SK-N-SH (cell line): ENCODE results near the gene IGHMBP2. TPM values are rescaled to one million over a fixed set of nuclear protein-coding genes. Genes with fewer than 3 reads are reported as not detected.

Experiments
- CTCF ChIA-PET: fragments of 300-600, 350-600 bp; formaldehyde crosslinking; extraction: SDS; loops from one replicate; lab custom pipeline; 2021; lab: Yijun Ruan, JAX
- POLR2A ChIA-PET: fragments of 350-600 bp; sonication (Branson Sonifier 250); formaldehyde crosslinking; extraction: SDS; loops from one replicate; lab custom pipeline; 2020; ENCODE audit warnings: antibody characterized with exemption, inconsistent platforms; lab: Yijun Ruan, JAX
- DNase-seq: peaks from one replicate; pipeline ENCODE4 v3.0.0; 2012
- H2AFZ ChIP-seq: fragments of 200-600 bp; sonication (generic); 2 replicates; pipeline ENCODE4 v1.8.1; 2016; ENCODE audit warnings: antibody characterized with exemption, mild to moderate bottlenecking, low read depth
- H3F3A ChIP-seq: fragments of 200-600 bp; sonication (generic); replicated peaks from 2 replicates; pipeline ENCODE3; 2016; ENCODE audit warnings: antibody characterized with exemption, mild to moderate bottlenecking; ENCODE audit not compliant: insufficient read depth
- H3K27ac ChIP-seq, 2 experiments: fragments of 200-500 bp in 1 of 2; fragments of 200-600 bp in 1 of 2; sonication (Bioruptor generic) in 1 of 2; sonication (generic), shearing (Covaris generic) in 1 of 2; 2 replicates each; pipeline versions ENCODE4 v1.5.1 to v1.6.1; 2014 to 2016; ENCODE audit warnings: low read depth in 2 of 2, inconsistent platforms in 1 of 2, low read length in 1 of 2, mild to moderate bottlenecking in 1 of 2, mixed read lengths in 1 of 2
- H3K27me3 ChIP-seq: fragments of 200-600 bp; sonication (generic), shearing (Covaris generic); 2 replicates; pipeline ENCODE4 v1.6.1; 2016; ENCODE audit warnings: mixed run types; ENCODE audit not compliant: insufficient read depth
- H3K36me3 ChIP-seq, 2 experiments: fragments of 200-500 bp in 1 of 2; fragments of 200-600 bp in 1 of 2; sonication (Bioruptor generic) in 1 of 2; sonication (generic) in 1 of 2; replicated peaks in 1 of 2; 2 replicates each; pipeline versions ENCODE3 to v1.5.1; 2014 to 2016; ENCODE audit warnings: low read length in 1 of 2, mild to moderate bottlenecking in 1 of 2; ENCODE audit not compliant: insufficient read depth in 2 of 2, control insufficient read depth in 1 of 2
- H3K4me1 ChIP-seq, 2 experiments: fragments of 200-500 bp in 1 of 2; fragments of 200-600 bp in 1 of 2; sonication (Bioruptor generic) in 1 of 2; sonication (generic), shearing (Covaris generic) in 1 of 2; 2 replicates each; pipeline versions ENCODE4 v1.5.1 to v1.6.1; 2014 to 2016; ENCODE audit warnings: low read depth in 1 of 2, low read length in 1 of 2, mixed run types in 1 of 2; ENCODE audit not compliant: insufficient read depth in 2 of 2, control insufficient read depth in 1 of 2
- H3K4me2 ChIP-seq: fragments of 200-600 bp; sonication (generic), shearing (Covaris generic); 2 replicates; pipeline ENCODE4 v1.6.1; 2017; ENCODE audit warnings: mixed run types
- H3K4me3 ChIP-seq, 2 experiments: fragments of 200-500 bp in 1 of 2; fragments of 200-600 bp in 1 of 2; sonication (Bioruptor generic) in 1 of 2; sonication (generic), shearing (Covaris generic) in 1 of 2; 2 replicates each; pipeline versions ENCODE4 v1.5.1 to v1.8.1; 2014 to 2016; ENCODE audit warnings: low read depth in 2 of 2, inconsistent platforms in 1 of 2, low read length in 1 of 2, mild to moderate bottlenecking in 1 of 2, mixed read lengths in 1 of 2, moderate library complexity in 1 of 2
- H3K79me2 ChIP-seq: fragments of 200-600 bp; sonication (generic); 2 replicates; pipeline ENCODE4 v1.8.1; 2017; ENCODE audit warnings: mild to moderate bottlenecking; ENCODE audit not compliant: insufficient read depth
- H3K9ac ChIP-seq: fragments of 200-600 bp; sonication (generic); 2 replicates; pipeline ENCODE4 v1.6.1; 2017; ENCODE audit warnings: mixed run types
- H3K9me2 ChIP-seq: fragments of 200-600 bp; sonication (generic); 2 replicates; pipeline ENCODE4 v1.6.1; 2017; ENCODE audit warnings: mixed run types
- H3K9me3 ChIP-seq: fragments of 200-600 bp; sonication (generic); 2 replicates; pipeline ENCODE4 v1.6.1; 2017; ENCODE audit warnings: mixed run types, mild to moderate bottlenecking, moderate library complexity
- H4K20me1 ChIP-seq: fragments of 200-600 bp; sonication (generic); 2 replicates; pipeline ENCODE4 v1.6.1; 2017; ENCODE audit warnings: mild to moderate bottlenecking, mixed run types; ENCODE audit not compliant: insufficient read depth
- CHD2 ChIP-seq: fragments of 150-350 bp; IDR thresholded peaks from 2 replicates; pipeline ENCODE4 v1.6.1; 2018; ENCODE audit warnings: low read length; ENCODE audit not compliant: partially characterized antibody
- MXI1 ChIP-seq: IDR thresholded peaks from 2 replicates; pipeline ENCODE4 v1.6.1; 2012; ENCODE audit warnings: mild to moderate bottlenecking, low read depth, low read length, improper control_type of control experiment
- NFIC ChIP-seq: IDR thresholded peaks from 2 replicates; pipeline ENCODE4 v1.4.0; 2012; ENCODE audit warnings: borderline replicate concordance
- NRF1 ChIP-seq: IDR thresholded peaks from 2 replicates; pipeline ENCODE4 v1.6.1; 2012; ENCODE audit warnings: low read depth, mild to moderate bottlenecking, low read length
- POLR2AphosphoS5 ChIP-seq: IDR thresholded peaks from 2 replicates; pipeline ENCODE4 v1.6.1; 2012; ENCODE audit warnings: low read depth, low read length
- RCOR1 ChIP-seq: fragments of 150-350 bp; IDR thresholded peaks from 2 replicates; pipeline ENCODE4 v1.6.1; 2017; ENCODE audit warnings: antibody characterized with exemption, low read length
- RXRA ChIP-seq: IDR thresholded peaks from 2 replicates; pipeline ENCODE4 v1.4.0; 2012; ENCODE audit warnings: low read depth, mild to moderate bottlenecking, borderline replicate concordance
- TAF1 ChIP-seq: IDR thresholded peaks from 2 replicates; pipeline ENCODE4 v1.6.1; 2012; ENCODE audit warnings: low read depth, mild to moderate bottlenecking, low read length, moderate library complexity, borderline replicate concordance
- TCF12 ChIP-seq: IDR thresholded peaks from 2 replicates; pipeline ENCODE4 v1.4.0; 2012
- TEAD4 ChIP-seq: IDR thresholded peaks from 2 replicates; pipeline ENCODE4 v1.4.0; 2012; ENCODE audit warnings: mild to moderate bottlenecking, borderline replicate concordance; ENCODE audit not compliant: insufficient read depth
- YY1 ChIP-seq: IDR thresholded peaks from 2 replicates; pipeline ENCODE4 v1.4.0; 2012; ENCODE audit warnings: low read depth, mild to moderate bottlenecking
- WGBS: methylation state at CpG from one replicate; pipeline ENCODE4 v1.1.6; 2017; ENCODE audit warnings: low lambda C conversion rate; 5-methylcytosine and 5-hydroxymethylcytosine counted together
- polyA plus RNA-seq, 3 experiments: library from polyadenylated mRNA; depleted of rRNA; stranded (reverse); fragments of >200 nt; gene quantifications; 2 replicates each; pipeline ENCODE4 v1.2.3, GENCODE V29; 2012
- TF ChIP-seq, protein P1 (sequence below): IDR thresholded peaks from 2 replicates; pipeline ENCODE4 v1.4.0; 2012; ENCODE audit warnings: low read depth, borderline replicate concordance
- TF ChIP-seq, protein P2 (sequence below): IDR thresholded peaks from 2 replicates; pipeline ENCODE4 v1.4.0; 2012; ENCODE audit warnings: low read depth
- TF ChIP-seq, protein P3 (sequence below): IDR thresholded peaks from 2 replicates; pipeline ENCODE4 v1.6.1; 2012; ENCODE audit warnings: mild to moderate bottlenecking, low read depth, low read length, moderate library complexity
- TF ChIP-seq, protein P4 (sequence below): fragments of 150-350 bp; IDR thresholded peaks from 2 replicates; pipeline ENCODE4 v1.6.1; 2017; ENCODE audit warnings: antibody characterized with exemption, low read length, low read depth, borderline replicate concordance
- TF ChIP-seq, protein P5 (sequence below): fragments of 200-600 bp; sonication (generic); IDR thresholded peaks from 2 replicates; pipeline ENCODE4 v1.6.1; 2017; ENCODE audit warnings: antibody characterized with exemption, mild to moderate bottlenecking, moderate library complexity
- TF ChIP-seq, protein P6 (sequence below): IDR thresholded peaks from 2 replicates; pipeline ENCODE4 v1.4.0; 2012; ENCODE audit warnings: low read depth, borderline replicate concordance

Gene IGHMBP2
- polyA plus RNA-seq, 1 of the 3 experiments (the other 2 are of a cell fraction): 9.0 TPM

DNA sequence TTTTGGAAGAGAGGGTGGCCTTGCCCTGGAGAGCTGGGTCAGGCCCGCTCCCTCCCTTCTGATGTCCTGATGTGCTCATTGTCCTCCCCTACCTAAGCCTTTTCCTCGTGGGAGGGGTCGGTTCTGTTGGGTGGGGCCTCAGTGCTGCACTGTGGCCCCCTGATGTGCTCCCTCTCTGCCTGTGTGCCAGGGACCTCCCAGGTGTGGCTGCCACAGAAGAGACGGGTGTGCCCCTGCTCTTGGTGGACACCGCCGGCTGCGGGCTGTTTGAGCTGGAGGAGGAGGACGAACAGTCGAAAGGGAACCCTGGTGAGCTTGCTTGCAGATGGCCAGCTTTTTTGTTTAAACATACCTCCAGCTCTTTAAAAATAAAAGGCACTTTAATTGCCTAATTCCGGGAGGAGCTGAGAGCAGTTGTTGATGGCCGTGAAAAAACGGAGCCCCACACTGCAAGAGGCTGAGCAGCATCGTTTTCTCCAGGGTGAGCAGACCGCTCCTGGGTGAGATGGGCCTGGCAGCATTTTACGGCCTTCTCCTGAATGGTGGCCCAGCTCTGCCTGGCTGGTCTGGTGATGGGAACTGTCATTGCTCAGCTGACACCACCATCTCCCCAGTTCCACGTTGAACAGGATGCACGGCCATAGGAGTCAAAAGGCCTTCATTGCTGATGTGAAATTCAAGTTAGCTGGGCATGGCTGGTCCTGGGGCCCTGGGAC lies 30.1 kb downstream of the IGHMBP2 start:
- Histone ChIP-seq H3K79me2 (no peaks in the 10 kb centered on the region), H3K4me2 (no peak overlapping the region), H3K4me3 (no peak overlapping the region), H3K9me2 (no peaks in the 10 kb centered on the region), H3K27ac (no peak overlapping the region), H3F3A (no peaks in the 10 kb centered on the region), H3K4me1 (no peaks in the 10 kb centered on the region), H3K27me3 (no peaks in the 10 kb centered on the region), H3K9ac (no peak overlapping the region), H2AFZ (no peak overlapping the region), H4K20me1 (no peaks in the 10 kb centered on the region), H3K9me3 (no peaks in the 10 kb centered on the region), H3K36me3 (peaks cover 0 to 69% of the 10 kb centered on the region in 2 experiments)
- WGBS: 91% methylated on average over 9 of the region's 17 CpGs
- no peak for DNase-seq
- CTCF ChIA-PET: interaction anchor here (1.1 kb wide), 1 partner anchor 111 kb away, joined by 3 read pairs; no protein-coding TSS in a partner anchor
- POLR2A ChIA-PET: no interaction called here
- TF ChIP-seq MXI1 (no peak), POLR2AphosphoS5 (no peak)

DNA sequence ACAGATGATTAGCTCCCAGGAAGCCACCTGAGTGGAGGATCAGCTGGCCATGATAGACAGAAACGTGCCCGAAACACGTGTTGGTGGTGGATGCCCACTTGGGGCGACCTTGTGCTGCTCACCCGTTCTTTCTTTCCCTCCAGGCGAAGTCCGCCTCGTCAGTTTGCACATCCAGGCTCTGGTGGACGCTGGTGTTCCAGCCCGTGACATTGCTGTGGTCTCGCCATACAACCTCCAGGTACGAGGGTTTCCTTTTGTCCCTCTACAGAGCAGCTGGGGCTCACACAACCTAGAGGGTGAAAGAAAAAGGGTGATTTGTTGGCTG lies 30.6 kb downstream of the IGHMBP2 start:
- Histone ChIP-seq H3K9me2 (no peaks in the 10 kb centered on the region), H2AFZ (no peak overlapping the region), H3K4me3 (no peak overlapping the region), H3K9ac (no peak overlapping the region), H3K36me3 (peaks cover 0 to 68% of the 10 kb centered on the region in 2 experiments), H3K9me3 (no peaks in the 10 kb centered on the region), H3K4me1 (no peaks in the 10 kb centered on the region), H3K27me3 (no peaks in the 10 kb centered on the region), H4K20me1 (no peaks in the 10 kb centered on the region), H3K4me2 (no peak overlapping the region), H3K79me2 (no peaks in the 10 kb centered on the region), H3F3A (no peaks in the 10 kb centered on the region), H3K27ac (no peak overlapping the region)
- POLR2A ChIA-PET: no interaction called here
- no peak for DNase-seq
- 98% methylated on average over 7 of the region's 12 CpGs for WGBS
- CTCF ChIA-PET: interaction anchor here (1.1 kb wide), 1 partner anchor 110 kb away, joined by 3 read pairs; no protein-coding TSS in a partner anchor
- TF ChIP-seq, protein P1, sequence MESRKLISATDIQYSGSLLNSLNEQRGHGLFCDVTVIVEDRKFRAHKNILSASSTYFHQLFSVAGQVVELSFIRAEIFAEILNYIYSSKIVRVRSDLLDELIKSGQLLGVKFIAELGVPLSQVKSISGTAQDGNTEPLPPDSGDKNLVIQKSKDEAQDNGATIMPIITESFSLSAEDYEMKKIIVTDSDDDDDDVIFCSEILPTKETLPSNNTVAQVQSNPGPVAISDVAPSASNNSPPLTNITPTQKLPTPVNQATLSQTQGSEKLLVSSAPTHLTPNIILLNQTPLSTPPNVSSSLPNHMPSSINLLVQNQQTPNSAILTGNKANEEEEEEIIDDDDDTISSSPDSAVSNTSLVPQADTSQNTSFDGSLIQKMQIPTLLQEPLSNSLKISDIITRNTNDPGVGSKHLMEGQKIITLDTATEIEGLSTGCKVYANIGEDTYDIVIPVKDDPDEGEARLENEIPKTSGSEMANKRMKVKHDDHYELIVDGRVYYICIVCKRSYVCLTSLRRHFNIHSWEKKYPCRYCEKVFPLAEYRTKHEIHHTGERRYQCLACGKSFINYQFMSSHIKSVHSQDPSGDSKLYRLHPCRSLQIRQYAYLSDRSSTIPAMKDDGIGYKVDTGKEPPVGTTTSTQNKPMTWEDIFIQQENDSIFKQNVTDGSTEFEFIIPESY: no peak
- TF ChIP-seq YY1 (no peak), RCOR1 (no peak), TEAD4 (no peak), RXRA (no peak), CHD2 (no peak), NFIC (no peak), TAF1 (no peak), NRF1 (no peak), TCF12 (no peak), POLR2AphosphoS5 (no peak)
- TF ChIP-seq, protein P2, sequence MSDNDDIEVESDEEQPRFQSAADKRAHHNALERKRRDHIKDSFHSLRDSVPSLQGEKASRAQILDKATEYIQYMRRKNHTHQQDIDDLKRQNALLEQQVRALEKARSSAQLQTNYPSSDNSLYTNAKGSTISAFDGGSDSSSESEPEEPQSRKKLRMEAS: no peak
- TF ChIP-seq, protein P3, sequence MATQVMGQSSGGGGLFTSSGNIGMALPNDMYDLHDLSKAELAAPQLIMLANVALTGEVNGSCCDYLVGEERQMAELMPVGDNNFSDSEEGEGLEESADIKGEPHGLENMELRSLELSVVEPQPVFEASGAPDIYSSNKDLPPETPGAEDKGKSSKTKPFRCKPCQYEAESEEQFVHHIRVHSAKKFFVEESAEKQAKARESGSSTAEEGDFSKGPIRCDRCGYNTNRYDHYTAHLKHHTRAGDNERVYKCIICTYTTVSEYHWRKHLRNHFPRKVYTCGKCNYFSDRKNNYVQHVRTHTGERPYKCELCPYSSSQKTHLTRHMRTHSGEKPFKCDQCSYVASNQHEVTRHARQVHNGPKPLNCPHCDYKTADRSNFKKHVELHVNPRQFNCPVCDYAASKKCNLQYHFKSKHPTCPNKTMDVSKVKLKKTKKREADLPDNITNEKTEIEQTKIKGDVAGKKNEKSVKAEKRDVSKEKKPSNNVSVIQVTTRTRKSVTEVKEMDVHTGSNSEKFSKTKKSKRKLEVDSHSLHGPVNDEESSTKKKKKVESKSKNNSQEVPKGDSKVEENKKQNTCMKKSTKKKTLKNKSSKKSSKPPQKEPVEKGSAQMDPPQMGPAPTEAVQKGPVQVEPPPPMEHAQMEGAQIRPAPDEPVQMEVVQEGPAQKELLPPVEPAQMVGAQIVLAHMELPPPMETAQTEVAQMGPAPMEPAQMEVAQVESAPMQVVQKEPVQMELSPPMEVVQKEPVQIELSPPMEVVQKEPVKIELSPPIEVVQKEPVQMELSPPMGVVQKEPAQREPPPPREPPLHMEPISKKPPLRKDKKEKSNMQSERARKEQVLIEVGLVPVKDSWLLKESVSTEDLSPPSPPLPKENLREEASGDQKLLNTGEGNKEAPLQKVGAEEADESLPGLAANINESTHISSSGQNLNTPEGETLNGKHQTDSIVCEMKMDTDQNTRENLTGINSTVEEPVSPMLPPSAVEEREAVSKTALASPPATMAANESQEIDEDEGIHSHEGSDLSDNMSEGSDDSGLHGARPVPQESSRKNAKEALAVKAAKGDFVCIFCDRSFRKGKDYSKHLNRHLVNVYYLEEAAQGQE: no peak
- TF ChIP-seq, protein P4, sequence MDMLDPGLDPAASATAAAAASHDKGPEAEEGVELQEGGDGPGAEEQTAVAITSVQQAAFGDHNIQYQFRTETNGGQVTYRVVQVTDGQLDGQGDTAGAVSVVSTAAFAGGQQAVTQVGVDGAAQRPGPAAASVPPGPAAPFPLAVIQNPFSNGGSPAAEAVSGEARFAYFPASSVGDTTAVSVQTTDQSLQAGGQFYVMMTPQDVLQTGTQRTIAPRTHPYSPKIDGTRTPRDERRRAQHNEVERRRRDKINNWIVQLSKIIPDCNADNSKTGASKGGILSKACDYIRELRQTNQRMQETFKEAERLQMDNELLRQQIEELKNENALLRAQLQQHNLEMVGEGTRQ: no peak
- TF ChIP-seq, protein P5, sequence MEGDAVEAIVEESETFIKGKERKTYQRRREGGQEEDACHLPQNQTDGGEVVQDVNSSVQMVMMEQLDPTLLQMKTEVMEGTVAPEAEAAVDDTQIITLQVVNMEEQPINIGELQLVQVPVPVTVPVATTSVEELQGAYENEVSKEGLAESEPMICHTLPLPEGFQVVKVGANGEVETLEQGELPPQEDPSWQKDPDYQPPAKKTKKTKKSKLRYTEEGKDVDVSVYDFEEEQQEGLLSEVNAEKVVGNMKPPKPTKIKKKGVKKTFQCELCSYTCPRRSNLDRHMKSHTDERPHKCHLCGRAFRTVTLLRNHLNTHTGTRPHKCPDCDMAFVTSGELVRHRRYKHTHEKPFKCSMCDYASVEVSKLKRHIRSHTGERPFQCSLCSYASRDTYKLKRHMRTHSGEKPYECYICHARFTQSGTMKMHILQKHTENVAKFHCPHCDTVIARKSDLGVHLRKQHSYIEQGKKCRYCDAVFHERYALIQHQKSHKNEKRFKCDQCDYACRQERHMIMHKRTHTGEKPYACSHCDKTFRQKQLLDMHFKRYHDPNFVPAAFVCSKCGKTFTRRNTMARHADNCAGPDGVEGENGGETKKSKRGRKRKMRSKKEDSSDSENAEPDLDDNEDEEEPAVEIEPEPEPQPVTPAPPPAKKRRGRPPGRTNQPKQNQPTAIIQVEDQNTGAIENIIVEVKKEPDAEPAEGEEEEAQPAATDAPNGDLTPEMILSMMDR: no peak
- TF ChIP-seq, protein P6, sequence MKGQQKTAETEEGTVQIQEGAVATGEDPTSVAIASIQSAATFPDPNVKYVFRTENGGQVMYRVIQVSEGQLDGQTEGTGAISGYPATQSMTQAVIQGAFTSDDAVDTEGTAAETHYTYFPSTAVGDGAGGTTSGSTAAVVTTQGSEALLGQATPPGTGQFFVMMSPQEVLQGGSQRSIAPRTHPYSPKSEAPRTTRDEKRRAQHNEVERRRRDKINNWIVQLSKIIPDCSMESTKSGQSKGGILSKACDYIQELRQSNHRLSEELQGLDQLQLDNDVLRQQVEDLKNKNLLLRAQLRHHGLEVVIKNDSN: no peak
